ENCODE results near the gene FPR3.

Gene FPR3

DNA sequence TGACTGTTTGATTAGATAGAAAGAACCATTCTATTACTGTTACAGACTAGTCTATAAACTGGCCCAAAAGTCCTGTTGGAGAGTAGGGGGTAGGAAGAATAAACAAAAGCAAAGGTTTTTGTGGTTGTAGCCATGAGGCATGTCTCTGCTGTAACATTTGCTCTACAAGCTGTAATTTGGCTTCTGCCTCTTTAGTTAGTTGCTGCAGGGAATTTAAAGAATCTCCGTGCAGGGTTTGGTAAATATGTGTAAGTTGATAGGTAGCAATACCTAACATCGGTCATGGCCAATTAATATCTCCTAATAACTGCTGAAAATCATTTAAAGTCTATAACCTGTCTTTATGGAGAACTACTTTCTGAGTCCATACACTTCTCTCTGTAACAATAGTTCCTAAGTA lies 13.0 kb downstream of the FPR3 start:
- DNase-seq: no peak

DNA sequence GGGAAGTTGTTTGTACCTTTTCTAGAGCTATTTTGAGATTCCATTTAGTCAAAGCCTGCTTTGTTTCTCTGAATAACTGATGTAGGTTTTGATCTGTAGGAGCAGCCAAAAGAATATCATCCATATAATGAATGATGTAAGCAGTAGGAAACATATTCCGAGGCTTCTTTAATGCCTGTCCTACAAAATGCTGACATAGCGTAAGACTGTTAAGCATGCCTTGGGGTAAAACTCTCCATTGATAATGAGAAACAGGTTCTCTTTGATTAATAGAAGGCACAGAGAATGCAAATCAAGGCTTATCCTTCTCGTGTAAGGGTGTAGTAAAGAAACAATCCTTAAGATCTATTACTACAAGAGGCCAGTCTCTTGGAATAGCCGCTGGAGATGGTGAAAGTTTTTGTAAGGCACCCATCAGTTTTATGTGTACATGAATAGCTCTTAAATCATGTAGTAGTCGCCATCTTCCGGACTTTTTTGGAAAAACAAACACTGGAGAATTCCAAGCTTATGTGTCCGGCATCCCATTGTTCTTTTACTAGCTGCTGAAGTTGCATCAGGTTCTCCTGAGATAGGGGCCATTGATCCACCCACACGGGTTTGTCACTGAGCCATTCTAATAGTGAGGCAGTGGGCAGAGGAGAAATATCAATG lies 13.5 kb downstream of the FPR3 start:
- no peak for DNase-seq

DNA sequence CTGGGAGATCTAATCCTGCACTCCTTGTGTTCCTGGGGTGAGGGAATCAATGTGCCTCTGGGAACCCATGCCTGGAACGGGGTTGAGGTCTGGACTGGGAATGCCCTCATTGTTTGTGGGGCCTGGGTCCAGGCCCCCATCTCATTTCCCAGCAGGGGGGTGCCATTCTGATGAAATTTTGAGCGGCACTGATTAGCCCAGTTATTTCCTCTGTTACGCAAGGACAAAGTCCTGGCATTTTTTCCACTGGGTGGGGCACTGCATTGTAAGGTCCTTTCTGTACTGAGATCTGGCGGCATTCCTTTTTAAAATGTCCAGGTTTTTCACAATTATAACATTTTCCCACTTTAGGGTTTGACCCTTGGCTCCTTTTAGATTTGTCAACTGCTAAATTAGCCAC lies 14.8 kb downstream of the FPR3 start:
- DNase-seq: no peak

DNA sequence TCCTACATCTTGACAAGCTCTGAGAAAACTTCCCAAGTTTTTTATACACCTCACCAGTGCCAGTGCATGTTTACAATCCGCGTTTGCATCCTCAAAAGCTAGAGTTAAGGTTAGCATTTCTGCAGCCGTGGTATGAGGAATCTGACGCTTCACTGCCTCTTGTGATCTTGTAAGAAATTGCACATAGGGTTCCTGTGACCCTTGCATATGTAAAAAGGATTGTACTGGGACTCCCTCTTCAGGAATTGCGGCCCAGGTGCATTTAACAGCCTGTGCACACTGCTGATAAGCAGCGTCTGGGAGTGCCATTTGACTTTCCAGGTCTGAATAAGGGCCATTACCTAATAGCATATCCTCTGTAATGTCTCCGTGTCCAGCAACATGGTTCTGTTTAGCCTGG lies 15.3 kb downstream of the FPR3 start:
- peak; percentile 4 for DNase-seq

DNA sequence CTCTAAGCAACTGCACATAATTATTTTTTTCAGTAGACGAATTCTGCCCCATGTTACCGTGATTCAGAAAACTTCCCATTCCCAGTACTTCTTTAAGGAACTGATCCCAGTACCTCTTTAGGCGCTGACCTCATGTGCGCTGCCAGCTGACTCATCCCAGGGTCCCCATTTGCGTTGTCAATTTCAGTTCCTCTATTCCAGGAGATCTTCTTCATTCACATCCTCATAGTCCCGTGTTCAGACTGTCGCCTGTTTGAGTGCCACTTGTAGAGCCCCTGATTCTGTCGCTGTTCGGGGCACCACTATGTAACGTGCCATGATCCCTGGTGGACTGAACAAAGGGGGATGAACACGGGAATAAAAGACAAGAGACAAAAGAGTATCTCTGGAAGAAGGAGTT lies 16.4 kb downstream of the FPR3 start:
- no peak for DNase-seq

DNA sequence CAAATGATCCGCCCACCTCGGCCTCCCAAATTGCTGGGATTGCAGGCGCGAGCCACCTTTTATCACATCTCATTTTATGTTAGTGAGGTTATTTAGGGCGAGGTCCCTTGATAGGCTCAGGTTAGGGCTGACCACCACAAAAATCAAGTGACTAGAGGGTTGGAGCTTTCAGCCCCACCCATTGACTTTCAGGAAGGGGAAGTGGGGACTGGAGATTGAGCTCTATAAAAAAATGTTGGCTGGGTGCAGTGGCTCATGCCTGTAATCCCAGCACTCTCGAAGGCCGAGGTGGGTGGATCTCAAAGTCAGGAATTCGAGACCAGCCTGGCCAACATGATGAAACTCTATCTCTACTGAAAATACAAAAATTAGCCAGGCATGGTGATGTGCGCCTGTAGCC lies 20.1 kb downstream of the FPR3 start:
- DNase-seq: no peak

DNA sequence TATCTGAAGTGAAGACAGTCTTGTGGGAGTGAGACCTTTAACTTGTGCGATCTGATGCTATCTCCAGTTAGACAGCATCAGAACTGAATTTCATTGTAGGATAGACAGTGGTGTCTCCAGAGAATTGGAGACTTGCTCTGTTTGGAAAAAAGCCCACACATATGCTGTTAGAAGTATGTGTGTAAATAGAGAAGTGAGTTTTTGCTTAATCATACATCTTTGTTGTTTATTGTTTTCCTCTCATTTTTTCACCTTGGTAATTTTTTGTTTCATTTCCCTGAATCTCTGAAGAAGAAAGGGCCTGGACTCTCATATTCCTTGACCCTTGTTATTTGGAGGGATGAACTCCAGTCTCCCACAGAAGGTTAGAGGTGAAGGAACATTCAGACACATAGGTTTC lies 21.8 kb downstream of the FPR3 start:
- DNase-seq: no peak

DNA sequence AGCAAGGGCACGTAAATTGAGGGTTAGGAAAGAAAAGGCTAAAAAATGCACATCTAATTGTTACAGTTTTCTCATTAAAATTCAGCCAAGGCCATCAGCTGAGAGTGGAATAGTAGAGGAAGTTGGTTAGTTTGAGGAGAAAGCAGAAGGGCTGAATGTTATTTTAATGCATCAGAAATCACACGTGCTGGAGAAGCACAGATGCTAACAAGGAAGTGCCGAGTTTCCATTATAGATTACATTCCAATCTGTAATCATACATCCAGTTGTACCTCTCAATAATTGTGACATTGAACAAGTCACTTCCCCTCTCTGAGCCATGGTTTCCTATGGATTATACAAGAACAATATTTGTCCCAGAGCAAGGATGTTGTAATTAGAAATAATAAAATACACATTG lies 25.1 kb downstream of the FPR3 start:
- no peak for DNase-seq

DNA sequence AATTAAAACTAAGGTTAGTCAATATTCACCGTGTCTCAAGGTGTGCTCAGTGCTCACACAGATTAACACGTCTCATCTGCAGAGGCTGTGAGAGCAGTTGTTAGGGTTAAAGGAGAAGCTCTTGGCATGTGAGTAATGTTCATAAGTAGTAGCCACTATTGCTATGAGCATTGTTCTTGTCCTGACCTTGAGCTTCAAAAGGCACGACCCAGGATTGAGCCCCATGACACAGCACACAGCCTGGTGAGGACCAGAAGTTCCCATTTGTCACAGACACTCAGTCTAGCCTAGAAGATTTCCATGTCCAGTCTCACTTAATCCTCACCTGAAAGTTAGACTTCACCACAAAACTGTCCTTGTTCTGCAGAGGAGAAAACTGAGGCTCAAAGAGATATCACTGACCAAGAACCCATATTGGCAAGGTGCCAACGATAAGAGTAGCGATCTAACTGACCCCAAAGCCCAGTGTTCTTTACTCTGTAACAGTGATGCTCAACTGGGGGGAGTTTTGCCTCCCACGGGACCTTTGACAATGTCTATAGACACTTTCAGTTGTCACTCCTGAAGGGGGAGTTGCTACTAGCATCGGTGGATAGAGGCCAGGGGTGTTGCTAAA lies 26.0 kb downstream of the FPR3 start:
- DNase-seq: no peak

DNA sequence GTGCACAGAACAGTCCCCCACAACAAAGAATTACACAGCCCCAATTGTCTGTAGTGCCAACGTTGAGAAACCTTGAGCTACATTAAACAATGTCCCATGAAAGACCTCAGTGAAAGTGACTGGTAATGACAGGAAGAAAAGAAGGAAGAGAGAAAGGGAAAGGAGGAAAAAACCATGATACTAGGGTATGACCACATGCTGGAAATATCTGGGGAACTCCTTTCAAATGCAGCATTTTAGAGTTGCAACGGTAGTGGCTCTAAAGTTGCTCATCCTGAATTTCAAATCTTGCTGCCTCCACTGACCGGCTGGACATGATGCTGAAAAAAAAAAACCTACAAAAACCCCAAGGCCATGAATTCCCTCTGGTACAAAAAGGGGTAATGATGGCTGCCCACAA lies 26.5 kb downstream of the FPR3 start:
- DNase-seq: no peak

DNA sequence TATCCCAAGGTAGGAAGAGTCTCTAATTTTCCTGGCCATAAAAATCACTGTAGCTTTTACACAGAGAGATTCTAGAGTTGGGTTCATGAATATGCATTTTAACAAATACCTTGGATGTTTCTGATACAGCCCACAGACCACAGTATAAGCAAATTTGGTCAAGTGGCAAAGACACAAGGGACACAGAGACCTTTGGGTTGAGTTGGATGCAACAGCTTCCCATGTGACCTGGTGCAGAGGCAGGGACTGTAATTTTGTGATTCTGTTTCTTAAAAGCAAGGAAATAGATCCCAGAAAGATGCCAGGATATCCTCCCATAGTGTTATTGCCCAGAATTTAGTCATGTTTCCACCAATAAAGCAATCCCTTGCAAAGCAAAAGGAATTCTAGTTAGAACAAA lies 27.0 kb downstream of the FPR3 start:
- DNase-seq: no peak

DNA sequence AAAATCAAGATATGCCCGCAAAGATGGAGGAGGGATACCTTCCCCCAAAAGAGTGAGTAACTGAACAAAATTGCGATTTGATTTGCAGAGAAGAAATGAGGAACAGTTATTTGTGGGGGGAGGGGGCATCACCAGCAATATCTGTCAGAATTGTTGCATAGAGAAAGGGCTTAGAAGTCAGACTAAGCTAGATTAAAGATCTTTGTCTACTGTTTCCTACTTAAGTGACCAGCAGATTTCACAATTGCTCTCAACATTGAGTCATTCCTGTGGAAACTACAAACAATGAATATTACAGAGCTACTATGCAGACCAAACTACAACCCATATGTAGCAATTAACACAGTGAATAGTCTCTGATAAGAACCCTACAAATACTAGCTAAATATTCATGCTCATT lies 27.4 kb downstream of the FPR3 start:
- DNase-seq: no peak

DNA sequence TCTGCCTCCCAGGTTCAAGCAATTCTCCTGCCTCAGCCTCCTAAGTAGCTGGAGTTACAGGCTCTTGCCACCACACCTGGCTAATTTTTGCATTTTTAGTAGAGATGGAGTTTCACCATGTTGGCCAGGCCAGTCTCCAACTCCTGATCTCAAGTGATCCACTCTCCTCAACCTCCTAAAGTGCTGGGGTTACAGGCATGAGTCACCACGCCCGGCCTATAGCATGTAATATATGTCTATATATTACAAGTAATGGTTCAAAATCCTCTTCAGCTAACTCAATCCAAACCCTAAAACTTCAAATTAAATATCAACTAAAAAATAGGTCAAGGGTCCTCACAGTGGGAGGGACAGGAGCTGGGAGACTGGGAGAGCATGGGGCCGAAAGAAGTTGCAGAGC lies 28.0 kb downstream of the FPR3 start:
- no peak for DNase-seq

DNA sequence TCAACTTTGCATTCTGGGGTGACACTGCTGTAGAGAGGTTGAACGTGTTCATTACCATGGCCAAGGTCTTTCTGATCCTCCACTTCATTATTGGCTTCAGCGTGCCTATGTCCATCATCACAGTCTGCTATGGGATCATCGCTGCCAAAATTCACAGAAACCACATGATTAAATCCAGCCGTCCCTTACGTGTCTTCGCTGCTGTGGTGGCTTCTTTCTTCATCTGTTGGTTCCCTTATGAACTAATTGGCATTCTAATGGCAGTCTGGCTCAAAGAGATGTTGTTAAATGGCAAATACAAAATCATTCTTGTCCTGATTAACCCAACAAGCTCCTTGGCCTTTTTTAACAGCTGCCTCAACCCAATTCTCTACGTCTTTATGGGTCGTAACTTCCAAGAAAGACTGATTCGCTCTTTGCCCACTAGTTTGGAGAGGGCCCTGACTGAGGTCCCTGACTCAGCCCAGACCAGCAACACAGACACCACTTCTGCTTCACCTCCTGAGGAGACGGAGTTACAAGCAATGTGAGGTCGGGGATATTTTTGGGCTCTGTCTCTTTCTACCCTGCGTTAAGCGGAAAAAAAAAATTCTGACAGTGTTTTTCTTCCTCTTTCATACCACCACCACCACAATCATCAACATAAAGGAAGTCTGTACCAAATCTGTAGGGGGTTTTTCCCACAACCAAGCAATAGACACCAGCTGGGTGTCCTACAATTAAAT lies 29.5 kb downstream of the FPR3 start:
- no peak for DNase-seq

DNA sequence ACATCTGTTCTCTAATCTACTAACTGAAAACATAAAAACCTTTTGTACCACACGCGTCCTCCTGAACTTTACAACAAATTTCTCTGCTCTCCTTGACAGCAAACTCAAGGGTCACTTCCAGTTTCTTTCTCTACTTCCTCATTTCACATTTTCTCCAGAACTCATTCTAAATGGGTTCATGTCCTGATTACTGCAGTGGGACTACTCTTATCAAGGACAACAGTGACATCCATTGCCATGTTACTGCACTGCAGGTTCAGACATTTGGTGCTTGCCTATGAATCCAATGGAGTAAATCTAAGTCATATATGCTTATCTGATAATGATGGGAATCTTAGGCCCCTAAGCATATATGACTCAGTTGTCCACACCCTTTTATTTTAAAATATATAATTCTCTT lies 35.3 kb downstream of the FPR3 start:
- no peak for DNase-seq

DNA sequence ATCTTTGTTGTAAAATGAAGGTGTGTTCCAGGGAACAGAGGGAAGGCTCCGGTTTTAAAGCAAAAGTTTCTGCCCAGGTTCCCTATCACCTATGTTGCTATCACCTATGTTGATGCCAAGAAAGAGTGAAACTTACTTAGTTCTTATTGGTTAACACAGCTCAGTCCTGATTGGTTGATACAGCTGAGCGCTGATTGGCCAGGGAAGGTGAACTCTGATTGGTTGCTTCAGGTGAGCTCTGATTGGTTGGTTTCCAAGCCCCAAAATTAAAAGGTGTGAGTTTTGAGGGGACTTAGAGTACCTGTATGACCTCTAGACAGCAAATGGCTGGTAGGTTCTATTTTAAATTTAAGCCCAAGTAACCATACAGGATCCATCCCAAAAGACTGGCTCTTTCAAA lies 42.2 kb downstream of the FPR3 start:
- no peak for DNase-seq

DNA sequence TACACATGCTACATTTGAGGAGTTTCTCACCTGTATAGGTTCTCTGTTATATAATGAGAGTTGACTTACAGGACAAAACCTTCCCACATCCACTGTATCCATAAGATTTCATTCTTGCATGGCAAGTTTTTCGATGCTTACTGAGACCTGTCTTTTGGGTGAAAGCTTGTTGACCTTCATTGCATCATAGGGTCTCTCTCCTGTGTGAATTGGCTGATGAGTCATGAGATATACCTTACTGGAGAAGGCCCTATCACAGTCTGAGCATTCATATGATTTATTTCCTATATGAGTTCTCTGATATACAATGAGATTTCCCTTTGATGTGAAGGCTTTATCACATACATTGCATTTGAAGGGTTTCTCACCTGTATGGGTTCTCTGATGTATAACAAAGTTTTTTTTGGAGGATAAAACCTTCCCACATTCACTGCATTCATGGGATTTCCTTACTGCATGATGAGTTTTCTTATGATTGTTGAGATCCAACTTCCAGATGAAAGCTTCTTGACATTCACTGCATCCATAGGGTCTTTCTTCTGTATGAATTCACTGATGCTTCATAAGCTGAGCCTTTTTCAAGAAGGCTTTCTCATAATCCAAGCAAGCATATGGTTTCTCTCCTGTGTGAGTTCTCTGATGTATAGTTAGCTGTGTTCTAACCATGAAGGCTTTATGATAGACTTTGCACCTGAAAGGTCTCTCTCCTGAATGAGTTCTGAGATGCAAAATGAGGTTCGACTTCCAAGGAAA lies 67.1 kb downstream of the FPR3 start:
- no peak for DNase-seq

DNA sequence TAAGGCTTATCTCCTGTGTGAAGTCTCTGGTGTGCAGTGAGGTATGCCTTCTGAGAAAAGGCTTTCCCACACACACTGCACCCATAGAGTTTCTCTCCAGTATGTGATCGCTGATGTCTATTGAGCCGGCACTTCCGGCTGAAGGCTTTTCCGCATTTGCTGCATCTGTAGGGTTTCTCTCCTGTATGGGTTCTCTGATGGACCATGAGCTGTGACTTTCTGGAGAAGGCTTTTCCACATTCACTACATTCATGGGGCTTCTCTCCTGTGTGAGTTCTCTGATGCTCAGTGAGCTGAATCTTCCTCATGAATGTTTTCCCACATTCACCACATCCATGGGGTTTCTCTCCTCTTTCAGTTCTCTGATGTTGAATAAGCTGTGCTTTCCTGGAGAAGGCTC lies 78.1 kb downstream of the FPR3 start:
- DNase-seq: no peak

Data from DMS53 (cell line).